ENCODE results near the gene HSBP1L1.
"Not testable (repeated sequence)": the region's sequence is repeated elsewhere in the genome, so short reads cannot be mapped to it uniquely, and the experiment has no call there.

Gene HSBP1L1

GRCh38 chr18:79956276-79956675 lies 8.2 kb upstream of the HSBP1L1 start:
- no peak for TF ChIP-seq CTCF (IDR thresholded peaks at IDR 0.05)
- Histone ChIP-seq H3K4me3 (no peak overlapping the region), H3K27ac (no peak overlapping the region)
- no peak for DNase-seq (ENCODE audit: low spot score)

- Histone ChIP-seq H3K4me3 (no peak overlapping the region), H3K27ac (no peak overlapping the region)
- no peak for TF ChIP-seq CTCF (IDR thresholded peaks at IDR 0.05)
- DNase-seq (ENCODE audit: low spot score): no peak
Measured at GRCh38 chr18:79958981-79959380, 5.5 kb upstream of the HSBP1L1 start.

- H3K27ac ChIP-seq; DNase-seq (ENCODE audit: low spot score); H3K4me3 ChIP-seq: not testable (repeated sequence)
Measured at GRCh38 chr18:79960161-79960801, 4.2 kb upstream of the HSBP1L1 start.

GRCh38 chr18:79960921-79961526 lies 3.4 kb upstream of the HSBP1L1 start:
- no peak for DNase-seq (ENCODE audit: low spot score)
- no peak overlapping the region for H3K27ac ChIP-seq
- H3K4me3 ChIP-seq: no peak overlapping the region
- TF ChIP-seq CTCF (IDR thresholded peaks at IDR 0.05): no peak

GRCh38 chr18:79961527-79962291 lies 2.7 kb upstream of the HSBP1L1 start:
- H3K4me3 ChIP-seq: no peak overlapping the region
- no peak for DNase-seq (ENCODE audit: low spot score)
- no peak for TF ChIP-seq CTCF (IDR thresholded peaks at IDR 0.05)
- no peak overlapping the region for H3K27ac ChIP-seq

GRCh38 chr18:79962311-79962710 lies 2.1 kb upstream of the HSBP1L1 start:
- Histone ChIP-seq H3K27ac (no peak overlapping the region), H3K4me3 (no peak overlapping the region)
- TF ChIP-seq CTCF (IDR thresholded peaks at IDR 0.05): no peak
- DNase-seq (ENCODE audit: low spot score): no peak

- no peak overlapping the region for H3K4me3 ChIP-seq
- DNase-seq (ENCODE audit: low spot score): no peak
- TF ChIP-seq CTCF (IDR thresholded peaks at IDR 0.05): no peak
- H3K27ac ChIP-seq: no peak overlapping the region
Measured at GRCh38 chr18:79962835-79963657, 1.4 kb upstream of the HSBP1L1 start.
